ENCODE data around the gene DPH5.

GRCh38 chr1:101039245-101039644 lies 13.7 kb upstream of the DPH5 start:
- TF ChIP-seq POLR2AphosphoS5 (IDR thresholded peaks at IDR 0.05; ENCODE audit: low read depth, low read length): no peak
- no peak for TF ChIP-seq REST (IDR thresholded peaks at IDR 0.05; ENCODE audit: insufficient read depth in 1 of 2, low read depth in 2 of 2, low read length in 2 of 2)

Measured in PFSK-1 (cell line).